Activated T-cell treated with anti-CD3 and anti-CD28 coated beads, Interleukin-2, amount 50 U/mL, for 48 hours (primary cell): Measurements from ENCODE around the gene RPTOR.
"Not testable (repeated sequence)": the region's sequence is repeated elsewhere in the genome, so short reads cannot be mapped to it uniquely, and the experiment has no call there.

Source experiments
- DNase-seq, 2 experiments: peaks; one replicate each; pipeline ENCODE4 v3.0.0-alpha.2; 2020

RPTOR gene

GRCh38 chr17:80749611-80750010 lies 205.0 kb downstream of the RPTOR start:
- DNase-seq = peak in 1 of 2 experiments; percentile 15

- peak in 1 of 2 experiments; percentile 29 for DNase-seq
Observed at GRCh38 chr17:80750263-80750662, 205.6 kb downstream of the RPTOR start.

GRCh38 chr17:80751070-80751945 lies 206.7 kb downstream of the RPTOR start:
- DNase-seq = peak in 1 of 2 experiments; percentile 20

- peak in 1 of 2 experiments; percentile 23 for DNase-seq
Observed at GRCh38 chr17:80751946-80752581, 207.4 kb downstream of the RPTOR start.

GRCh38 chr17:80753685-80754345 lies 209.2 kb downstream of the RPTOR start:
- peak in 1 of 2 experiments; percentile 13 for DNase-seq

- peak in 1 of 2 experiments; percentile 8 for DNase-seq
Observed at GRCh38 chr17:80754846-80755245, 210.2 kb downstream of the RPTOR start.

GRCh38 chr17:80755650-80756405 lies 211.2 kb downstream of the RPTOR start:
- peak in 1 of 2 experiments; percentile 26 for DNase-seq

- peak; percentile 44 to 46 for DNase-seq
Observed at GRCh38 chr17:80758481-80759376, 214.1 kb downstream of the RPTOR start.

GRCh38 chr17:80759377-80759673 lies 214.7 kb downstream of the RPTOR start:
- peak in 1 of 2 experiments; percentile 38 for DNase-seq

- no peak for DNase-seq
Observed at GRCh38 chr17:80760511-80760911, 215.9 kb downstream of the RPTOR start.

GRCh38 chr17:80761110-80761871 lies 216.7 kb downstream of the RPTOR start:
- DNase-seq = peak; percentile 77 to 82

- DNase-seq = no peak
Observed at GRCh38 chr17:80762076-80762475, 217.4 kb downstream of the RPTOR start.

- peak in 1 of 2 experiments; percentile 34 for DNase-seq
Observed at GRCh38 chr17:80763293-80763867, 218.7 kb downstream of the RPTOR start.

GRCh38 chr17:80764627-80765145 lies 220.0 kb downstream of the RPTOR start:
- DNase-seq = not testable (repeated sequence)

GRCh38 chr17:80765241-80765961 lies 220.8 kb downstream of the RPTOR start:
- DNase-seq = peak in 1 of 2 experiments; percentile 26

GRCh38 chr17:80766290-80766855 lies 221.7 kb downstream of the RPTOR start:
- no peak for DNase-seq

GRCh38 chr17:80768389-80768788 lies 223.8 kb downstream of the RPTOR start:
- no peak for DNase-seq

- DNase-seq = no peak
Observed at GRCh38 chr17:80768936-80769335, 224.3 kb downstream of the RPTOR start.

GRCh38 chr17:80769516-80769915 lies 224.9 kb downstream of the RPTOR start:
- DNase-seq = no peak
